Activated CD8-positive, alpha-beta memory T cell treated with anti-CD3 and anti-CD28 coated beads, Interleukin-2, amount 50 U/mL, for 24 hours (primary cell): ENCODE data around the gene MED13.
"Not testable (repeated sequence)": the region's sequence is repeated elsewhere in the genome, so short reads cannot be mapped to it uniquely, and the experiment has no call there.

Experiments used
- DNase-seq: peaks from one replicate; pipeline ENCODE4 v3.0.0-alpha.2; 2020; ENCODE audit errors: extremely low read depth

The MED13 gene

GRCh38 chr17:61996916-61997605 lies 68.0 kb downstream of the MED13 start:
- no peak for DNase-seq

GRCh38 chr17:61989509-61989908 lies 75.6 kb downstream of the MED13 start:
- DNase-seq: no peak

DNA sequence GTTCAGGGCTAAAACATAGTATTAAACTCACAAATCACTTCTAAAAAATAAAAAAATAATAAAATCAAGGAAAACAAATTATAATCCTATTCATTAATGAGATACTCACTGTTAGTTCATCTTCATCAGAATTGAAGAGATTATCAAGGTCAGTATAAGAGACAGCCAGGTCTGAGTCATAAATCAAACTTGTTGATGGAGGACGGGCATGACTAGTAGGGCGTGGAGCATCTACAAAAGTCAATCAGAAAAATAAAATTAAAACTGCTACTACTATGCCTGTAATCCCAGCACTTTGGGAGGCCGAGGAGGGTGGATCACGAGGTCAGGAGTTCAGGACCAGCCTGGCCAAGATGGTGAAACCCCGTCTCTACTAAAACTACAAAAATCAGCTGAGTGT lies 78.2 kb downstream of the MED13 start:
- DNase-seq: no peak

DNA sequence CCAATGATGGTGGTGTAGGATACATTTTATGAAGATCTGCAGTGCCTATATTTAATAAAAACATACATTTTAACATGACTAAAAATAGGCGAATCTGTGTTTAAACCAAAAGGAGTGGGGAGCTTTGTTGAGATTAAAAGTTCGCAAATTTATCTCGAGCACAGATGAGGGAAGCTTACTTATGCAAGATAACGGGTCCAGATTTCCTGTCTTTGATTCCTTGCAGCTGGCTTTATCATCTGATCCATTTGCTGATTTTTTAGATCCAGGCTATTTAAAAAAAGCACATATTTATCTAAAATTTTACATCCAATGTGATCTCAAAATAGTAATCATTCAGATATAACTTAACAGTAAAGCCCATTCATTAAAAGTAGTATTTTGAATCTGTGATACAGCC lies 80.3 kb downstream of the MED13 start:
- no peak for DNase-seq

DNA sequence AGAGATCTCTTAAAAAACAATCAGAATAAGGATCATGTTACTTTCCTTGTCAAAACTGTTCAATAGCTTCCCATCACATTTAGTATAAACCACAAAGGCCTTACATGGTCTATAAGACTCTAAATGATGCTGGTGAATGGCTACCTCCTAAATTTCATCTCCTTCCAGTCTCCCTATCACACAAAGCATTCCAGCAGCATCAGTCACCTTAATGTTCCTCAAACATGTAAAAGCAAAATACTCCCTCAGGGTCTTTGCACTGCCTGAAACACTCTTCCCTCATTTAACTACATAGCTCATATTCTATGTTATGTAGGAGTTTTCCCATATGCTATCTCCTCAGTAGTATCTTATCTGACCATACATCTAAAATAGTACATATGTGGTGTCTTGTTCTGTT lies 83.8 kb downstream of the MED13 start:
- DNase-seq: no peak

DNA sequence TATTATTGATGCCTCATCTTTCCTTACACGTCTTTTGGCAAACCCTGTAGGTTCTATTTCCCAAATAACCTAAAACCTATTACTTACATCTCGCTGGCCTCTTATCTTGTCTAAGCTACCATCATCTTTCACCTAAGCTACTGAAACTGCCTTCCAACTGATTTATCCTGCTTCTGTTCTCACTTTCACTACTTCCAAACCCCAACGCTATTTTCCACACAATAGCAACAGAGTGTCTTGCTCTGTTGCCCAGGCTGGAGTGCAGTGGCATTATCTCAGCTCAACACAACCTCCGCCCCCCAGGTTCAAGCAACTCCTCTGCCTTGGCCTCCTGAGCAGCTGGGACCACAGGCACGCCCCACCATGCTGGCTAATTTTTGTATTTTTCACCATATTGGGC lies 84.5 kb downstream of the MED13 start:
- no peak for DNase-seq

- no peak for DNase-seq
Measured at GRCh38 chr17:61974115-61974514, 91.0 kb downstream of the MED13 start.

DNA sequence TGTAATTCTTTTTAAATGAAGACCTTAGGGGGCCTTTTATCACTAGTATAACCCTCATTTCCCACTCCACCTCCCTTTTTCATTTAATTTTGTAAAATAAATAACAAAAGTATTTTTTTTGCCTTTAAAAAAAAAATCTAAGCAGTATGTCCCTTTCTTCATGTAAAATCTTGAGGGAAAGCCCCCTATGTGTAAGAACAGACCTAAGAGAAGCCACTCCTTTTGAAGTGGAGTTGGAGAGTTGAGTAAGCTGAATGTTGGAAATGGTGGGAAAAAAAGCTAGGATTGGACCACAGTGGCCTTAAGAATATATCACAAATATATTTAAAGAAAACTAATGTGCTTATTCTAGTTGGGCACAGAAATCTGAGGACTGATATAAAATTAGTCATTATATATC lies 92.8 kb downstream of the MED13 start:
- DNase-seq: no peak

DNA sequence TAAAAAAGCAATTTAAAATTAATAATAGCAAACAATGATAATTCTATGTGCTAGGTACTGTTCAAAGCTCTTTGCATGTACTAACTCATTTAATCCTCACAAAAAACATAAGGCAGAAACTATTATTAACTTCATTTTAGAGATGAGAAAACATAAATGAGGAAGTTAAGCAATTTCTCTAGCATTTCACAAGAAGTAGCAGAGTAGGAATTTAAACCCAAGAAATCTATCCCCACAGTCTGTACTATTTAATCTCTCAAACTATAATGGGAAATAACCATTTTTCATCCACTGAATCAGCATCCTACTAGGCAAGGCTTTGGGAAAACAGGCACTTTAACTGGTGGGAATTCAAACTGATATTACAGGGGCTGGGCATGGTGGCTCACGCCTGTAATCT lies 95.0 kb downstream of the MED13 start:
- DNase-seq: no peak

- DNase-seq: no peak
Measured at GRCh38 chr17:61968757-61969156, 96.3 kb downstream of the MED13 start.

DNA sequence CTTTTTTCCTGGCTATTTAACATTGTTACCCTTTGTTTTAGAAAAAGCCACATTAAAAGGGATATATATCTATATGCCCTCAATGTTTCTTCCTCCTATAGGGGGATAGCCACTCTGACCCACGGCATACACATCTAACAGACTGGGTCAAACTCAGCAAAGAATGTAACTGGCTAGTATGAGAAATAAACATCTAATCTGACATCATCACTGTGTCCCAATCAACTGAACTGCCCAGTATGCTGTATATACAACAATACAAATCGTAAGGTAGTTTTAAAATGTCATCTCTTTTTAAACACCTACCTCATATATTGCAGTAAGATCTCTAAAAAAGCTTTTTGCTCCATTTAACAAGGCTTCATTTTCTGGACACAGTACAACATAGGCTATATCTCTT lies 97.3 kb downstream of the MED13 start:
- no peak for DNase-seq

GRCh38 chr17:61966191-61966590 lies 98.9 kb downstream of the MED13 start:
- no peak for DNase-seq

DNA sequence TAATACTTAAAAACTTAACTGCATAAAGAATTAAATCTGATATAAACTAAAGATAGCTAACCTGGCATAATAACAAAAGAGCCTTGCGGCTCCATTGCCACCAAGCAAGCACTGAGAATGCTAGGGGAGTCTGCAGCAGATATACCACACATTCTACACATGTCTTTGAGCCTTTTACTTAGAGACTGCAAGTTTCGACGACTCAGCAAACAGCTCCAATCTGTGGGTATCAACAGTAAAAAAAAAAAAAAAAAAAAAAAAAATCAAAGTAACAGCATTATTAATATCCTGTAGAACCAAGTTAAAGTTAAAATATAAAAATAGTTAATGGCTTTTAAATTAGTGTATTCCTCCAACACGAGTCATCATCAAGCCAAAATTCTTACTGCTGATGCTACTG lies 109.5 kb downstream of the MED13 start:
- no peak for DNase-seq

DNA sequence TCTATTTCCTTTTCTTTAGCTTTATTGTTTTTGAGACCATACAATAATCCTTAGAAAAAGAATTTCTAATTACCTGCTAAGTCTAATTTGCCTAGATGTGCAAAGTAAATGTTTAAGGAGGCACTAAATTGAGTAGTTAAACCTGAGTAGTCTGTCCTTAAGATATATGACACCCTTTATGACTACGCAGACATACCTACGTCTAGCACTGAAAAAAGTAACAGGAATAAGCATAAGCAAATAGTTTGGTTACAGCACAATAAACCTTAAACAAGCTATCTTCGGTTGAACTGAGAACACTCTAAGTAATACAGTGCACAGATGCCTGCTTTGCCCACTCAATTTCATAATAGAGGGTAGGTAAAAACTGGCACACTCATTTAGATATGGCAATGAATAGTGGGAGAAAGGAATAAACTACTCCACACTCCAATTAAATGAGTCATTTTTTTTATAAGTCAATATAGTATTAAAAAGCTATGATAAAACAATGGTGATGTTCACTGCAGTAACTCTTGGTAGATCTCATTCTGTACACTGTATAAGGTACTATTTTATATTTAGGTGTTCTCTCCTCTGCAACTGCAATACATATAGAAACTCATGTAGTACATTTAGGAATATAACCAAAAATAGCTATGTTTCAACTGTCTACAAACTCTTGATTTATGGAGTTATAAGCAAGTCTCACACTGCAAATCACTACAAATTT lies 117.6 kb downstream of the MED13 start:
- no peak for DNase-seq

DNA sequence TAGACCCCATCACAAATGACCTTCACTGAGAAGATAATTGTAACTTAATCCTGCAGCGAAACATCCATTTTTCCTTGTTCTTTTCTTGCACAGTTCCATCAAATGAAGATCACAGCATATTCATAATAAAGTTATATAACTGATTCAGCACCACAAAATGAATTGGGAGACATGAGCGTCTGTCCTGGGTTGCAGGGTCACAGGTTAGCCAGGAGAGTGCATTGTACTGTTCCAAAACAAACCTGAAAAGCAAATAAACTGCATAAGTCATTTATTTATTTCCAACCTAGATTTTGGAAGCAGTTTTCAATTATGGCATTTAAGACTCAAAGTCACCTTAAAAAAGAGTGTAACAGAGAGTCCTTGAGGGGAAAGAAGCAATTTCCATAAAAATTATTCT lies 118.7 kb downstream of the MED13 start:
- DNase-seq: no peak

GRCh38 chr17:61943117-61943516 lies 122.0 kb downstream of the MED13 start:
- no peak for DNase-seq

DNA sequence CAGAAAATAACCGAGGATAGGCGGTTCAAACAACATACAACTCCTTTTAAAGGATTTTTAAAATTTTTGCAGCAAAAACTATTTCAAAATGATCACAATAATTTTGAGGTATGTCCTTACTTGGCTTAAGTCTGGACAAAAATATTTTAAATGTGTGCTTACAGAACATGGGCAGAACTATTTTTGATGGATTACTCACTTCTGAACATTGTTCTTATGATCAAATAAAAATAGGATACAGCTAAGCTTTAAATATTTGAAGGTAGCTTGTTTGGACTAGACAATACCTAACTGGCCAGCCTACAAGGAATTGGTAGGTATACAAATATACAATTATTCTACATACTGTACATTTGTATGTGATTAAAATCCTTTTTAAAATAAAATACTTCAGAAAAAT lies 123.0 kb downstream of the MED13 start:
- no peak for DNase-seq

- no peak for DNase-seq
Measured at GRCh38 chr17:61928101-61928436, 137.0 kb downstream of the MED13 start.

DNA sequence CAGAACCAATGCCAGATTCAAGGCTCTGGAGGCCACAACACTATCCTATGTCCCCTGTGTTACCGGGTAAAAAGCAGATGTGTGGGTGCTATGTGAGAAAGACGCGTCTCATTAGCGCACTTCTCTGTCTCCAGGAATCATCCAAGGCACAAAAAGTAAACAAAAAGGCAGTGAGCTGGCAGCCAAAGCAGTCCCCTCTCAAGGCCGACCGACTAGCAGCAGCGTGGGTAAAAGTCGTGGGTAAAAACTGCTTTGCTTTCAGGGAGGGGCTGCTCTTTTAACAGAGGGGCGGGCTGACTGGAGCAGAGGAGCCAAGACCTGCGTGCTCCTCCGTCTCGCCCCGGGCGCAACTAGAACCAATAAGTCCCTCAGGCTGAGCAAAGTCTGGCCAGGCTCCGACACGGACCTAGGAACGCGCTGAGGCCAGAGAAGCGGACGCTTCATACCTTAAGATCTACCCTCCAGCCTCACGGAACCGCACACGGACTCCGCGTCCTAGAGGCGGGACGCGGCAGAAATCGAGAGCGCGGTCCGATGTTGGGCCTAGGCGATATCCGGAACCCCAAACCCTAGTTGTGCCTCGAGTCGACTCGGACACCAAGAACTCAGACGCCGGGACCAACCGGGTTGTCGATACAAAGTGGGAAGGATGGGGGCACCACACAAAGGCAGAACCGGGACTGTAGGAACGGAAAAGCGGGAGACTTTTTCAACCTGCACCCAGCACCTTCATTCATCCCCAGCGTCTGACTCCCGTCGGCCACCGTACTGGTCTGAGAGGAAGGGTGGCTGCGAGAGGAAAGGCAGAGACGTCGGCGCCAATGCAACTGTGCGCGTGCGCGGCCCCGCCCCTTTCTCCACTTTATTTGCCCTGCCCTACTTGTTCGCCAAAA lies 137.6 kb downstream of the MED13 start, which contains the start of gene INTS2:
TSS of gene INTS2 (minus strand) at position 775 of the 893 bp plus-strand sequence. CDS start 1,338 bp downstream, outside the sequence.
- DNase-seq: peak; percentile 83

- no peak for DNase-seq
Measured at GRCh38 chr17:61926826-61927207, 138.3 kb downstream of the MED13 start.

GRCh38 chr17:61915162-61915561 lies 149.9 kb downstream of the MED13 start:
- DNase-seq: not testable (repeated sequence)

DNA sequence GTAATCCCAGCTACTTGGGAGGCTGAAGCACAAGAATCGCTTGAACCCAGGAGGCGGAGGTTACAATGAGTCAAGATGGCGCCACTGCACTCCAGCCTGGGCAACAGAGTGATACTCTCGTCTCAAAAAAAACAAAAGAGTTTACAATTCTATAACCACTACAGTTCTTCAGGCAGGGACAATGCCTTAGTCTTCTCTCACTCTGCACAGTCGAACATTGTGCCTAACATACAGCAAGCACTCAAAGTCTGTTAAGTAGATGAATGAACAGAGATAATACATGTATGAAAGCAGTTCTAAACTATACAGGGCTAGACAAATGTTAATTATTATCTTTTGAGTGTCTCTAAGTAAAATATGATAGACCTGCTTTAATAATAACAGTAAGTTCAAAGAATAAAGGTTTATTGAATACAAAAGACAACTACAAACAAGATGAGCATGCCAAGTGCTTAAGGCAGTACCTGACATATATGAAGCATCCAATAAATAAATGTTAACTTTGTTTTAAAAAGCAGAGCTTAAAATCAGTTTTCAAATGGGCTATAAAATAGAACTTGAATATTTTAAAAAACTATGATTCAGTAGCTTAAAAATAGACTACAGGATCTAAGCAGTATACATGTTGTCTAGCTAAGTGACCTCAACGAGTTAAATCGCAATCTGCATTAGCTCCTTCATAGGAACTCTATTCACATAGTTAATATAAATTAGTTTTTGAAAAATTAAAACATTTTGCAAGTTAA lies 156.6 kb downstream of the MED13 start:
- no peak for DNase-seq
